ENCODE data around the gene GPR3. TPM values are rescaled to one million over a fixed set of nuclear protein-coding genes. Genes with fewer than 3 reads are reported as not detected.
"Not testable (repeated sequence)": the region's sequence is repeated elsewhere in the genome, so short reads cannot be mapped to it uniquely, and the experiment has no call there.

GPR3 gene
- polyA plus RNA-seq, 2 of the 4 experiments (the other 2 are of a cell fraction): 0.76 to 1.7 TPM

GRCh38 chr1:27431601-27431940, 39.1 kb downstream of the GPR3 start:
- Histone ChIP-seq H3K9me3 (no peaks in the 10 kb centered on the region), H3K4me3 (no peak overlapping the region), H3K4me2 (no peak overlapping the region), H3K4me1 (peaks cover 15% of the 10 kb centered on the region), H3K27ac (no peak overlapping the region)
- FAIRE-seq (no peak), DNase-seq (ENCODE audit: low read depth in 1 of 2, low spot score in 1 of 2) (no peak), ATAC-seq (no peak)
- 98% methylated on average over 2 of the region's 2 CpGs for WGBS (ENCODE audit: missing lambda C conversion rate)
- TF ChIP-seq RNF2 (IDR thresholded peaks at IDR 0.05; ENCODE audit: borderline replicate concordance, low read depth) (no peak), ZC3H11A (IDR thresholded peaks at IDR 0.05) (no peak), REST (IDR thresholded peaks at IDR 0.05) (no peak), HDAC2 (IDR thresholded peaks at IDR 0.05) (no peak), MAZ (IDR thresholded peaks at IDR 0.05; ENCODE audit: borderline replicate concordance, low read depth, low read length) (no peak), CEBPB (IDR thresholded peaks at IDR 0.05) (no peak), CTCF (IDR thresholded peaks at IDR 0.05) (no peak), ESRRA (IDR thresholded peaks at IDR 0.05; ENCODE audit: borderline replicate concordance, low read length) (no peak), PHF8 (IDR thresholded peaks at IDR 0.05; ENCODE audit: borderline replicate concordance, low read depth) (no peak), HES2 (IDR thresholded peaks at IDR 0.05) (no peak), CHD2 (IDR thresholded peaks at IDR 0.05; ENCODE audit: low read length, partially characterized antibody) (no peak)
- POLR2A ChIA-PET: no interaction called here
- CTCF ChIA-PET: interaction anchor here (1.3 kb wide), 1 partner anchor 16 kb away, joined by 5 read pairs; no protein-coding TSS in a partner anchor

- H3K4me2 ChIP-seq; ATAC-seq; DNase-seq (ENCODE audit: low read depth in 1 of 2, low spot score in 1 of 2); FAIRE-seq; CTCF ChIA-PET; POLR2A ChIA-PET; H3K4me3 ChIP-seq; H3K9me3 ChIP-seq; H3K27ac ChIP-seq: not testable (repeated sequence)
- 95% methylated on average over 1 of the region's 1 CpG for WGBS (ENCODE audit: missing lambda C conversion rate)
- peaks cover 27% of the 10 kb centered on the region for H3K4me1 ChIP-seq
Observed at GRCh38 chr1:27432725-27433124, 40.3 kb downstream of the GPR3 start.

- peaks cover 37% of the 10 kb centered on the region for H3K4me1 ChIP-seq
- 97% methylated on average over 3 of the region's 3 CpGs for WGBS (ENCODE audit: missing lambda C conversion rate)
- no peak for ATAC-seq
- H3K27ac ChIP-seq: no peak overlapping the region
- H3K4me3 ChIP-seq: no peak overlapping the region
- TF ChIP-seq CHD2 (IDR thresholded peaks at IDR 0.05; ENCODE audit: low read length, partially characterized antibody) (no peak), MAZ (IDR thresholded peaks at IDR 0.05; ENCODE audit: borderline replicate concordance, low read depth, low read length) (no peak), CBX8 (IDR thresholded peaks at IDR 0.05) (no peak), BCL3 (IDR thresholded peaks at IDR 0.05) (no peak), NPAS2 (CRISPR knock-in tag; IDR thresholded peaks at IDR 0.05; ENCODE audit: borderline replicate concordance) (no peak), FOSL2 (IDR thresholded peaks at IDR 0.05) (no peak), FOSL2 (CRISPR knock-in tag; IDR thresholded peaks at IDR 0.05) (no peak), HDAC2 (IDR thresholded peaks at IDR 0.05) (no peak), MAFK (IDR thresholded peaks at IDR 0.05; ENCODE audit: partially characterized antibody) (no peak), CHD4 (IDR thresholded peaks at IDR 0.05; ENCODE audit: borderline replicate concordance) (no peak), USF2 (IDR thresholded peaks at IDR 0.05) (no peak), JUNB (IDR thresholded peaks at IDR 0.05) (no peak), FOSB (CRISPR knock-in tag; IDR thresholded peaks at IDR 0.05) (no peak), ZSCAN20 (CRISPR knock-in tag; IDR thresholded peaks at IDR 0.05) (no peak), ZFP36 (IDR thresholded peaks at IDR 0.05; ENCODE audit: borderline replicate concordance, partially characterized antibody) (no peak), CBX2 (IDR thresholded peaks at IDR 0.05; ENCODE audit: borderline replicate concordance, low read depth) (no peak)
- no peaks in the 10 kb centered on the region for H3K9me3 ChIP-seq
- FAIRE-seq: no peak
- ChIA-PET POLR2A (no interaction called here), CTCF (interaction anchor here (0.6 kb wide), 1 partner anchor 175 kb away, joined by 3 read pairs; no protein-coding TSS in a partner anchor)
- DNase-seq (ENCODE audit: low read depth in 1 of 2, low spot score in 1 of 2): no peak
- H3K4me2 ChIP-seq: no peak overlapping the region
Observed at GRCh38 chr1:27433706-27434105, 41.3 kb downstream of the GPR3 start.

Data from A549 (cell line).